ENCODE measurements around the gene PRKCE. TPM values are rescaled to one million over a fixed set of nuclear protein-coding genes. Genes with fewer than 3 reads are reported as not detected.

PRKCE gene
- total and polyA plus RNA-seq, 2 donors (not counting 3 experiments of a cell fraction or from before 2014, with no cell fraction given), result 27.9 to 33.9 TPM

- H3K27ac ChIP-seq (ENCODE audit: insufficient read depth, low read depth, low read length), result no peak overlapping the region
- H3K27me3 ChIP-seq (ENCODE audit: control insufficient read depth in 2 of 2, insufficient read depth in 2 of 2, low read length in 2 of 2), result no peaks in the 10 kb centered on the region
- DNase-seq (ENCODE audit: low read depth, low spot score) (no peak), FAIRE-seq (no peak)
- ChIA-PET CTCF (interaction anchor here (1.1 to 1.2 kb wide), 2 partner anchors 11 to 102 kb away, joined by 3 to 4 read pairs; no protein-coding TSS in a partner anchor), POLR2A (no interaction called here)
- H3K36me3 ChIP-seq (ENCODE audit: control insufficient read depth in 2 of 2, extremely low read depth in 1 of 2, insufficient read depth in 2 of 2, low read length in 2 of 2), result peaks cover 0 to 17% of the 10 kb centered on the region in 2 experiments
- intact Hi-C loops (cut with micrococcal nuclease), result no loop called here
- H4K20me1 ChIP-seq (replicated peaks; ENCODE audit: control insufficient read depth, extremely low read depth, insufficient read depth, low read length), result no peaks in the 10 kb centered on the region
- H3K9ac ChIP-seq (replicated peaks; ENCODE audit: extremely low read depth, insufficient read depth, low read length), result no peak overlapping the region
- BruUV-seq (replicated peaks), result no TSS peak
- H2AFZ ChIP-seq (ENCODE audit: low read depth, low read length), result no peak overlapping the region
- dilution Hi-C loops (cut with MboI; ENCODE audit: extremely low pct_ligation_motif_present, low sequenced_read_pairs), result no loop called here
- no peaks in the 10 kb centered on the region for H3K9me3 ChIP-seq (replicated peaks; ENCODE audit: control insufficient read depth, insufficient read depth, low read length)
- no peak overlapping the region for H3K4me2 ChIP-seq (ENCODE audit: insufficient read depth, low read length)
- TF ChIP-seq MAX (IDR thresholded peaks at IDR 0.05; ENCODE audit: insufficient read depth, insufficient read length) (no peak), MYC (IDR thresholded peaks at IDR 0.05; ENCODE audit: low read depth, low read length) (no peak), JUN (IDR thresholded peaks at IDR 0.05; ENCODE audit: borderline replicate concordance, insufficient read depth, insufficient read length, low read depth) (no peak), EZH2 (IDR thresholded peaks at IDR 0.05; ENCODE audit: borderline replicate concordance, low read depth, low read length, severe bottlenecking) (no peak), FOS (IDR thresholded peaks at IDR 0.05; ENCODE audit: borderline replicate concordance, insufficient read depth, low read length) (no peak), POLR2AphosphoS5 (IDR thresholded peaks at IDR 0.05; ENCODE audit: insufficient read depth, low read depth, low read length) (no peak), POLR2A (IDR thresholded peaks at IDR 0.05; ENCODE audit: low read depth, low read length) (no peak), CTCF (IDR thresholded peaks at IDR 0.05; ENCODE audit: extremely low read depth in 1 of 2, insufficient read depth in 1 of 2, low read depth in 1 of 2, low read length in 2 of 2) (no peak), GATA2 (IDR thresholded peaks at IDR 0.05; ENCODE audit: insufficient read depth, insufficient read length, low read depth, low read length) (no peak)
- H3K9me1 ChIP-seq (replicated peaks; ENCODE audit: control insufficient read depth, extremely low read depth, insufficient read depth, low read length), result no peaks in the 10 kb centered on the region
- H3K4me3 ChIP-seq (replicated peaks in 1 of 3; ENCODE audit: insufficient read depth in 1 of 3, low read depth in 1 of 3, low read length in 3 of 3), result no peak overlapping the region
- H3K79me2 ChIP-seq (ENCODE audit: control insufficient read depth, insufficient read depth, low read length), result no peaks in the 10 kb centered on the region
- peaks cover 18% of the 10 kb centered on the region for H3K4me1 ChIP-seq (ENCODE audit: control insufficient read depth, extremely low read depth, insufficient read depth, low read length)
These were observed 511.6 kb downstream of the PRKCE start for GRCh38 chr2:46163098-46163430.
